Sigmoid colon (tissue), 7 donors: Measurements from ENCODE around the gene TAS2R4. TPM values are rescaled to one million over a fixed set of nuclear protein-coding genes. Genes with fewer than 3 reads are reported as not detected.

Experiments
- DNase-seq: peaks from one replicate; pipeline ENCODE4 v3.0.0-alpha.2; 2019
- H3K27ac ChIP-seq, 4 donors: fragments of 200-600 bp; sonication (generic); one replicate each; pipeline ENCODE4 v1.5.1; 2016 to 2019; ENCODE audit warnings: mild to moderate bottlenecking in 1 of 4
- H3K27me3 ChIP-seq, 3 donors: fragments of 200-600 bp; sonication (generic); one replicate each; pipeline ENCODE4 v1.5.1; 2019; ENCODE audit warnings: mild to moderate bottlenecking in 1 of 3
- H3K36me3 ChIP-seq, 4 donors: fragments of 200-600 bp; sonication (generic); one replicate each; pipeline ENCODE4 v1.5.1; 2016 to 2019
- H3K4me1 ChIP-seq, 4 donors: fragments of 200-600 bp; sonication (generic); one replicate each; pipeline ENCODE4 v1.5.1; 2017 to 2019
- H3K4me3 ChIP-seq, 4 donors: fragments of 200-600 bp; sonication (generic); one replicate each; pipeline ENCODE4 v1.5.1; 2017 to 2019; ENCODE audit warnings: mild to moderate bottlenecking in 2 of 4, moderate library complexity in 1 of 4
- H3K9me3 ChIP-seq, 4 donors: fragments of 200-600 bp in 3 of 4; sonication (generic) in 3 of 4; one replicate each; pipeline versions ENCODE4 v1.5.1 to v1.6.1; 2013 to 2019
- CTCF ChIP-seq, 4 experiments: fragments of 450-650 bp in 3 of 4; fragments of 200-600 bp in 1 of 4; IDR thresholded peaks; one replicate each; pipeline ENCODE4 v1.5.1; 2016 to 2019; ENCODE audit warnings: antibody characterized with exemption in 4 of 4, mild to moderate bottlenecking in 3 of 4, moderate library complexity in 2 of 4
- EP300 ChIP-seq, 4 donors: sonication (generic); formaldehyde crosslinking; IDR thresholded peaks; one replicate each; pipeline ENCODE4 v1.6.1; 2017; ENCODE audit warnings: antibody characterized with exemption in 4 of 4
- POLR2A ChIP-seq, 2 donors: fragments of 450-650 bp; IDR thresholded peaks; one replicate each; pipeline ENCODE4 v1.6.1; 2016; ENCODE audit warnings: antibody characterized with exemption in 2 of 2, mild to moderate bottlenecking in 2 of 2, moderate library complexity in 2 of 2
- POLR2AphosphoS5 ChIP-seq, 4 donors: sonication (generic); formaldehyde crosslinking; IDR thresholded peaks; one replicate each; pipeline ENCODE4 v1.6.1; 2017; ENCODE audit warnings: antibody characterized with exemption in 4 of 4
- WGBS, 2 donors: extraction: QIAGEN DNeasy Blood & Tissue Kit; methylation state at CpG; one replicate each; pipeline ENCODE4 v1.1.7; 2013; 5-methylcytosine and 5-hydroxymethylcytosine counted together
- intact Hi-C: fragments of 100-400 bp; cut with DNase I; formaldehyde crosslinking; loops from one replicate; pipeline ENCODE4 v1.15.1; 2023
- polyA plus RNA-seq, 3 donors: library from polyadenylated mRNA; stranded (reverse); fragments of 200-250 nt; gene quantifications; one replicate each; pipeline ENCODE4 v1.2.3, GENCODE V29; 2013
- total RNA-seq, 4 donors: library from RNA; depleted of rRNA; stranded (reverse); fragments of >200 nt; gene quantifications; one replicate each; pipeline ENCODE4 v1.1.0, GENCODE V29; 2016
- donor health status: healthy with polysubstance abuse.
- donor health status: Bipolar disorder and iron deficiency.
- donor health status: healthy.

Gene TAS2R4
- total RNA-seq (1 to 10 TPM; 1.1 to 1.5 (median 1.4) TPM), polyA plus RNA-seq (under 1 TPM in 1 of 3 donors, not detected in 2; 0.48 TPM)

- 95 to 97% methylated on average over 1 of the region's 1 CpG for WGBS, 2 donors
- Histone ChIP-seq H3K36me3 (peaks cover 0 to 20% (median 2%) of the 10 kb centered on the region in 4 donors), H3K4me1 (no peaks in the 10 kb centered on the region), H3K4me3 (no peak within 1 kb of the TSS), H3K27ac (no peak within 1 kb of the TSS), H3K9me3 (peaks cover 0 to 3% (median 0%) of the 10 kb centered on the region in 4 donors), H3K27me3 (no peaks in the 10 kb centered on the region)
- intact Hi-C loops = no loop called here
- TF ChIP-seq CTCF (IDR thresholded peaks at IDR 0.05) (no peak), EP300 (IDR thresholded peaks at IDR 0.05) (no peak), POLR2AphosphoS5 (IDR thresholded peaks at IDR 0.05) (no peak), POLR2A (IDR thresholded peaks at IDR 0.05) (no peak)
- DNase-seq = no peak
Observed at GRCh38 chr7:141776374-141776773, at the start of gene TAS2R4. TSS of gene TAS2R4 (plus strand) at chr7:141776674. CDS start at chr7:141778489, 1,815 bp downstream.

- no peak overlapping the region for H3K4me3 ChIP-seq
- DNase-seq = no peak
- no peak for TF ChIP-seq CTCF (IDR thresholded peaks at IDR 0.05)
- TF ChIP-seq POLR2AphosphoS5 (IDR thresholded peaks at IDR 0.05) = no peak
- no peak for TF ChIP-seq EP300 (IDR thresholded peaks at IDR 0.05)
- H3K27me3 ChIP-seq = no peaks in the 10 kb centered on the region
- H3K36me3 ChIP-seq = no peaks in the 10 kb centered on the region
- H3K9me3 ChIP-seq = no peaks in the 10 kb centered on the region
- no peaks in the 10 kb centered on the region for H3K4me1 ChIP-seq
- H3K27ac ChIP-seq = no peak overlapping the region
- 90 to 95% methylated on average over 1 of the region's 1 CpG for WGBS, 2 donors
- intact Hi-C loops = no loop called here
Observed at GRCh38 chr7:141729020-141729419, 47.5 kb upstream of the TAS2R4 start.

- H3K4me3 ChIP-seq = no peak overlapping the region
- no peak for DNase-seq
- intact Hi-C loops = no loop called here
- no peaks in the 10 kb centered on the region for H3K4me1 ChIP-seq
- H3K27me3 ChIP-seq = no peaks in the 10 kb centered on the region
- no peak overlapping the region for H3K27ac ChIP-seq
- no peaks in the 10 kb centered on the region for H3K36me3 ChIP-seq
- TF ChIP-seq POLR2AphosphoS5 (IDR thresholded peaks at IDR 0.05) = no peak
- no peak for TF ChIP-seq CTCF (IDR thresholded peaks at IDR 0.05)
- no peak for TF ChIP-seq POLR2A (IDR thresholded peaks at IDR 0.05)
- no peak for TF ChIP-seq EP300 (IDR thresholded peaks at IDR 0.05)
- 89 to 96% methylated on average over 24 of the region's 24 CpGs for WGBS, 2 donors
- no peaks in the 10 kb centered on the region for H3K9me3 ChIP-seq
Observed at GRCh38 chr7:141731476-141732149, 44.9 kb upstream of the TAS2R4 start.

- DNase-seq = no peak
- Histone ChIP-seq H3K27ac (peak overlapping the region; percentile 81 to 87 (median 84)), H3K27me3 (no peaks in the 10 kb centered on the region), H3K4me3 (peak overlapping the region; percentile 65 to 83 (median 70)), H3K9me3 (no peaks in the 10 kb centered on the region), H3K4me1 (peaks cover 0 to 34% (median 17%) of the 10 kb centered on the region in 4 donors), H3K36me3 (peaks cover 5 to 25% (median 14%) of the 10 kb centered on the region in 4 donors)
- TF ChIP-seq CTCF (IDR thresholded peaks at IDR 0.05) = no peak
- TF ChIP-seq EP300 (IDR thresholded peaks at IDR 0.05) = no peak
- TF ChIP-seq POLR2AphosphoS5 (IDR thresholded peaks at IDR 0.05) = no peak
- no peak for TF ChIP-seq POLR2A (IDR thresholded peaks at IDR 0.05)
- 27 to 56% methylated on average over 11 of the region's 11 CpGs for WGBS, 2 donors
- intact Hi-C loops = loop anchor here (5.0 kb wide), 1 partner anchor 725 kb away; the partner anchor contains the start of gene MRPS33
Observed at GRCh38 chr7:141737118-141737835, 39.2 kb upstream of the TAS2R4 start.
